Vagina (tissue), 2 donors: Measurements from ENCODE around the gene COL18A1.

Source experiments
- CTCF ChIP-seq, 3 experiments: fragments of 450-650 bp in 2 of 3; fragments of 200-600 bp in 1 of 3; sonication (generic) in 1 of 3; IDR thresholded peaks; one replicate each; pipeline ENCODE4 v1.5.1; 2017 to 2019; ENCODE audit warnings: antibody characterized with exemption in 3 of 3, mild to moderate bottlenecking in 2 of 3, moderate library complexity in 2 of 3
- POLR2A ChIP-seq, 2 donors: fragments of 450-650 bp; IDR thresholded peaks; one replicate each; pipeline ENCODE4 v1.6.1; 2017; ENCODE audit warnings: antibody characterized with exemption in 2 of 2, mild to moderate bottlenecking in 2 of 2, moderate library complexity in 2 of 2

GRCh38 chr21:45417951-45418300 is 13.0 kb downstream of the COL18A1 start:
- TF ChIP-seq CTCF (IDR thresholded peaks at IDR 0.05) (no peak), POLR2A (IDR thresholded peaks at IDR 0.05) (no peak)
